ENCODE results near the gene WRAP53.

The WRAP53 gene

GRCh38 chr17:7677388-7678067 lies 10.7 kb upstream of the WRAP53 start:
- H3K36me3 ChIP-seq (ENCODE audit: control insufficient read depth, insufficient read depth, low read length) = peaks cover 36% of the 10 kb centered on the region
- no peaks in the 10 kb centered on the region for H3K27me3 ChIP-seq (ENCODE audit: control insufficient read depth, insufficient read depth, low read length, poor library complexity, severe bottlenecking)
- no peak overlapping the region for H3K4me3 ChIP-seq (ENCODE audit: insufficient read depth, low read depth, low read length)
- H3K27ac ChIP-seq (ENCODE audit: insufficient read depth, low read depth, low read length, poor library complexity, severe bottlenecking) = no peak overlapping the region
- 42 to 50% methylated on average over 10 of the region's 10 CpGs for WGBS, 2 experiments
- H3K4me1 ChIP-seq (ENCODE audit: control insufficient read depth, insufficient read depth, low read length) = peaks cover 14% of the 10 kb centered on the region
- H3K9me3 ChIP-seq (ENCODE audit: control insufficient read depth, low read length) = no peaks in the 10 kb centered on the region

GRCh38 chr17:7684851-7685532 lies 3.3 kb upstream of the WRAP53 start:
- H3K4me1 ChIP-seq (ENCODE audit: control insufficient read depth, insufficient read depth, low read length) = peaks cover 17% of the 10 kb centered on the region
- H3K27me3 ChIP-seq (ENCODE audit: control insufficient read depth, insufficient read depth, low read length, poor library complexity, severe bottlenecking) = no peaks in the 10 kb centered on the region
- H3K4me3 ChIP-seq (ENCODE audit: insufficient read depth, low read depth, low read length) = peak overlapping the region; percentile 78
- no peaks in the 10 kb centered on the region for H3K36me3 ChIP-seq (ENCODE audit: control insufficient read depth, insufficient read depth, low read length)
- H3K9me3 ChIP-seq (ENCODE audit: control insufficient read depth, low read length) = no peaks in the 10 kb centered on the region
- 83 to 84% methylated on average over 15 of the region's 15 CpGs for WGBS, 2 experiments
- peak overlapping the region; percentile 99 for H3K27ac ChIP-seq (ENCODE audit: insufficient read depth, low read depth, low read length, poor library complexity, severe bottlenecking)

GRCh38 chr17:7685533-7686221 lies 2.6 kb upstream of the WRAP53 start:
- H3K4me3 ChIP-seq (ENCODE audit: insufficient read depth, low read depth, low read length) = peak overlapping the region; percentile 78
- H3K9me3 ChIP-seq (ENCODE audit: control insufficient read depth, low read length) = no peaks in the 10 kb centered on the region
- H3K4me1 ChIP-seq (ENCODE audit: control insufficient read depth, insufficient read depth, low read length) = peaks cover 17% of the 10 kb centered on the region
- WGBS, 2 experiments = 8 to 10% methylated on average over 44 of the region's 44 CpGs
- H3K27me3 ChIP-seq (ENCODE audit: control insufficient read depth, insufficient read depth, low read length, poor library complexity, severe bottlenecking) = no peaks in the 10 kb centered on the region
- peak overlapping the region; percentile 99 for H3K27ac ChIP-seq (ENCODE audit: insufficient read depth, low read depth, low read length, poor library complexity, severe bottlenecking)
- H3K36me3 ChIP-seq (ENCODE audit: control insufficient read depth, insufficient read depth, low read length) = no peaks in the 10 kb centered on the region

- Histone ChIP-seq H3K4me1 (ENCODE audit: control insufficient read depth, insufficient read depth, low read length) (peaks cover 17% of the 10 kb centered on the region), H3K27me3 (ENCODE audit: control insufficient read depth, insufficient read depth, low read length, poor library complexity, severe bottlenecking) (no peaks in the 10 kb centered on the region)
- 0% methylated on average over 30 of the region's 30 CpGs for WGBS, 2 experiments
Measured at GRCh38 chr17:7686222-7687071, 1.8 kb upstream of the WRAP53 start.

GRCh38 chr17:7687072-7687907 lies 987 bp upstream of the WRAP53 start, which contains the start of gene TP53:
TSS of gene TP53 (minus strand) at chr17:7687490. CDS start at chr17:7676594, 10,896 bp downstream.
- Histone ChIP-seq H3K4me1 (ENCODE audit: control insufficient read depth, insufficient read depth, low read length) (peaks cover 17% of the 10 kb centered on the region), H3K27me3 (ENCODE audit: control insufficient read depth, insufficient read depth, low read length, poor library complexity, severe bottlenecking) (no peaks in the 10 kb centered on the region), H3K27ac (ENCODE audit: insufficient read depth, low read depth, low read length, poor library complexity, severe bottlenecking) (peak within 1 kb of the TSS; percentile 99), H3K36me3 (ENCODE audit: control insufficient read depth, insufficient read depth, low read length) (no peaks in the 10 kb centered on the region), H3K9me3 (ENCODE audit: control insufficient read depth, low read length) (no peaks in the 10 kb centered on the region), H3K4me3 (ENCODE audit: insufficient read depth, low read depth, low read length) (peak within 1 kb of the TSS; percentile 92)
- 0 to 1% methylated on average over 30 of the region's 30 CpGs for WGBS, 2 experiments

More at GRCh38 chr17:7686222-7687071, 1.8 kb upstream of the WRAP53 start:
- Histone ChIP-seq H3K4me3 (ENCODE audit: insufficient read depth, low read depth, low read length) (peak overlapping the region; percentile 78), H3K36me3 (ENCODE audit: control insufficient read depth, insufficient read depth, low read length) (no peaks in the 10 kb centered on the region), H3K9me3 (ENCODE audit: control insufficient read depth, low read length) (no peaks in the 10 kb centered on the region), H3K27ac (ENCODE audit: insufficient read depth, low read depth, low read length, poor library complexity, severe bottlenecking) (peak overlapping the region; percentile 99)

- Histone ChIP-seq H3K27me3 (ENCODE audit: control insufficient read depth, insufficient read depth, low read length, poor library complexity, severe bottlenecking) (no peaks in the 10 kb centered on the region), H3K9me3 (ENCODE audit: control insufficient read depth, low read length) (no peaks in the 10 kb centered on the region), H3K4me1 (ENCODE audit: control insufficient read depth, insufficient read depth, low read length) (peaks cover 17% of the 10 kb centered on the region), H3K36me3 (ENCODE audit: control insufficient read depth, insufficient read depth, low read length) (no peaks in the 10 kb centered on the region), H3K4me3 (ENCODE audit: insufficient read depth, low read depth, low read length) (peak overlapping the region; percentile 92), H3K27ac (ENCODE audit: insufficient read depth, low read depth, low read length, poor library complexity, severe bottlenecking) (peak overlapping the region; percentile 75)
- WGBS, 2 experiments = 22% methylated on average over 13 of the region's 13 CpGs
Measured at GRCh38 chr17:7688808-7689316, 585 bp downstream of the WRAP53 start.

- Histone ChIP-seq H3K36me3 (ENCODE audit: control insufficient read depth, insufficient read depth, low read length) (no peaks in the 10 kb centered on the region), H3K27me3 (ENCODE audit: control insufficient read depth, insufficient read depth, low read length, poor library complexity, severe bottlenecking) (no peaks in the 10 kb centered on the region), H3K9me3 (ENCODE audit: control insufficient read depth, low read length) (no peaks in the 10 kb centered on the region), H3K4me3 (ENCODE audit: insufficient read depth, low read depth, low read length) (no peak overlapping the region), H3K4me1 (ENCODE audit: control insufficient read depth, insufficient read depth, low read length) (no peaks in the 10 kb centered on the region), H3K27ac (ENCODE audit: insufficient read depth, low read depth, low read length, poor library complexity, severe bottlenecking) (no peak overlapping the region)
- WGBS, 2 experiments = 94% methylated on average over 10 of the region's 10 CpGs
Measured at GRCh38 chr17:7695586-7695985, 7.3 kb downstream of the WRAP53 start.

- no peak overlapping the region for H3K27ac ChIP-seq (ENCODE audit: insufficient read depth, low read depth, low read length, poor library complexity, severe bottlenecking)
- WGBS, 2 experiments = 83 to 92% methylated on average over 3 to 4 of the region's 4 CpGs
- no peaks in the 10 kb centered on the region for H3K9me3 ChIP-seq (ENCODE audit: control insufficient read depth, low read length)
- H3K4me1 ChIP-seq (ENCODE audit: control insufficient read depth, insufficient read depth, low read length) = peaks cover under 1% of the 10 kb centered on the region
- no peak overlapping the region for H3K4me3 ChIP-seq (ENCODE audit: insufficient read depth, low read depth, low read length)
- no peaks in the 10 kb centered on the region for H3K27me3 ChIP-seq (ENCODE audit: control insufficient read depth, insufficient read depth, low read length, poor library complexity, severe bottlenecking)
- H3K36me3 ChIP-seq (ENCODE audit: control insufficient read depth, insufficient read depth, low read length) = peaks cover 7% of the 10 kb centered on the region
Measured at GRCh38 chr17:7697828-7698588, 9.7 kb downstream of the WRAP53 start.

All from ectodermal cell (in vitro differentiated cells).